Measurements from ENCODE around the gene ACOX1. TPM values are rescaled to one million over a fixed set of nuclear protein-coding genes. Genes with fewer than 3 reads are reported as not detected.

Gene ACOX1
- polyA plus RNA-seq, 3 donors, result 21.6 to 49.7 (median 49.2) TPM

DNA sequence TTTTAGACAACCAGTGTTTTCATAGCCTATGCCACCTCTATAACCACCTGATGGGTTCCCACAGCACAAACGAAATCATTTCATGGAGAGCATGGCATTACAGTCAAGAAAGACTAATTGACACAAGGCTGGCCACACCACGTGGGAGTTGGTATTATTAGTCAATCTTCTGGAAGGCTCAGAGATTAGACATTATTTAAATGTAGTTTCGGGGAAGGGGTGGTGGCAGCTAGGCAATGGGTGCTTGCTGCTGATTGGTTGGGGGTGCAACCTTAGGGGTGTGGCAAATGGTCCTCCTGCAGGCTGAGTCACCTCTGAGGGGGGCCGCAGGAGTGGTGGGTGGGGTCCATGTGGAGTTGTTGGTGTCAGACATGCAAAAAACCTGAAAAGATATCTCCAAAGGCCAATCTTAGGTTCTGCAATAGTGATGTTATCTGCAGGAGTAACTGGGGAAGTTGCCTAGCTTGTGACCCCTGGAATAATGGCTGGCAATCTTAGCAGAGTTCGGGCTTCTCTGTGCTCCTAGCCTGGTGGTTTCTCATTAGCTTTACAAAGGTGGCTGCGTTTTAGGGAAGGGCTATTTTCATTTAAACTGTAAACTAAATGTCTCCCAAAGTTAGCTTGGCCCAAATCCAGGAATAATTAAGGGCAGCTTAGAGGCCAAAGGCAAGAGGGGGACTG, 4.7 kb upstream of the ACOX1 start:
- Histone ChIP-seq H3K36me3 (replicated peaks in 1 of 2; ENCODE audit: control insufficient read depth in 1 of 2, insufficient read depth in 2 of 2, low read length in 2 of 2) (peaks cover 3 to 18% of the 10 kb centered on the region in 2 donors), H3K27me3 (ENCODE audit: control insufficient read depth in 2 of 2, insufficient read depth in 2 of 2, low read length in 2 of 2) (no peaks in the 10 kb centered on the region), H3K4me2 (replicated peaks; ENCODE audit: extremely low read depth, low read length, poor library complexity, severe bottlenecking) (peak overlapping the region; percentile 31), H3K9me3 (replicated peaks in 1 of 2; ENCODE audit: control insufficient read depth in 1 of 2, insufficient read depth in 1 of 2, low read length in 2 of 2) (no peaks in the 10 kb centered on the region), H3K4me3 (replicated peaks in 1 of 3; ENCODE audit: low read depth in 2 of 3, low read length in 3 of 3) (no peak overlapping the region), H2AFZ (ENCODE audit: insufficient read depth, low read depth, low read length, poor library complexity, severe bottlenecking) (no peak overlapping the region), H3K79me2 (ENCODE audit: insufficient read depth, low read length) (peaks cover 25% of the 10 kb centered on the region), H3K4me1 (ENCODE audit: control insufficient read depth in 1 of 2, insufficient read depth in 2 of 2, low read length in 2 of 2) (peaks cover 26 to 28% of the 10 kb centered on the region in 2 donors), H4K20me1 (ENCODE audit: insufficient read depth, low read length) (no peaks in the 10 kb centered on the region), H3K27ac (ENCODE audit: low read depth in 1 of 2, low read length in 2 of 2) (peak overlapping the region in 1 of 2 donors; percentile 66), H3K9ac (ENCODE audit: insufficient read depth, low read length, poor library complexity, severe bottlenecking) (no peak overlapping the region)
- H3K4me3 Mint-ChIP-seq, result no peak overlapping the region
- H3K27me3 Mint-ChIP-seq (ENCODE audit: low read depth in 3 of 3), result no peaks in the 10 kb centered on the region
- peaks cover 25% of the 10 kb centered on the region for H3K4me1 Mint-ChIP-seq
- H3K27ac Mint-ChIP-seq, result peak overlapping the region; percentile 5 to 87 (median 81)
- DNase-seq, result peak; percentile 22 to 49 (median 31)
- 53% methylated on average over 3 of the region's 6 CpGs for WGBS (ENCODE audit: insufficient coverage)
- peaks cover 11 to 15% of the 10 kb centered on the region in 2 donors for H3K36me3 Mint-ChIP-seq
- intact Hi-C loops (cut with micrococcal nuclease), result no loop called here
- TF ChIP-seq CTCF (IDR thresholded peaks at IDR 0.05), result no peak
- H3K9me3 Mint-ChIP-seq, result no peaks in the 10 kb centered on the region

DNA sequence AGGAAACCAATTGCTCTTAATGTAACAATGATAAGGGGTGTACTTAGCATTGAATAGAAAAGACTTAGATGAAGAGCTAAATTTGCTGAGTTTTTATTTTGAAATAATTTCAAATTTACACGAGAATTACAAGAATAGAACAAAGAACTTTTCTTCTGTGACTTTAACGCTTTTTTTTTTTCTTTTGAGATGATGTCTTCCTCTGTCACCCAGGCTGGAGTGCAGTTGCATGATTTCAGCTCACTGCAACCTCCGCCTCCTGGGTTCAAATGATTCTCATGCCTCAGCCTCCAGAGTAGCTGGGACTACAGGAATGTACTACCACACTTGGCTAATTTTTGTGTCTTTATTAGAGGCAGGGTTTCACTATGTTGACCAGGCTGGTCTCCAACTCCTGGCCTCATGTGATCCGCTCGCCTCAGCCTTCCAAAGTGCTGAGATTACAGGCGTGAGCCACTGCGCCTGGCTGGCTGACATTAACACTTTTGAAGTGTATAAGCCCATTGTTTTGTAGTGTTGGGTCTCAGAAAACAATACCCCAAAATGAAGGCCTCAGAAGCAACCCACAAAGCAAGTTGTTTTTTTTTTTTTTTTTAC, 2.2 kb upstream of the ACOX1 start:
- H3K27me3 Mint-ChIP-seq (ENCODE audit: low read depth in 3 of 3), result no peaks in the 10 kb centered on the region
- peaks cover 48% of the 10 kb centered on the region for H3K79me2 ChIP-seq (ENCODE audit: insufficient read depth, low read length)
- H3K4me1 Mint-ChIP-seq, result peaks cover 47% of the 10 kb centered on the region
- H2AFZ ChIP-seq (ENCODE audit: insufficient read depth, low read depth, low read length, poor library complexity, severe bottlenecking), result no peak overlapping the region
- H4K20me1 ChIP-seq (ENCODE audit: insufficient read depth, low read length), result no peaks in the 10 kb centered on the region
- H3K36me3 ChIP-seq (replicated peaks in 1 of 2; ENCODE audit: control insufficient read depth in 1 of 2, insufficient read depth in 2 of 2, low read length in 2 of 2), result peaks cover 4 to 15% of the 10 kb centered on the region in 2 donors
- H3K27ac Mint-ChIP-seq, result peak overlapping the region in 3 of 7 donors; percentile 15 to 57 (median 45)
- H3K9me3 ChIP-seq (replicated peaks in 1 of 2; ENCODE audit: control insufficient read depth in 1 of 2, insufficient read depth in 1 of 2, low read length in 2 of 2), result no peaks in the 10 kb centered on the region
- TF ChIP-seq CTCF (IDR thresholded peaks at IDR 0.05), result no peak
- peaks cover 14 to 24% of the 10 kb centered on the region in 2 donors for H3K36me3 Mint-ChIP-seq
- H3K27ac ChIP-seq (ENCODE audit: low read depth in 1 of 2, low read length in 2 of 2), result no peak overlapping the region
- no peak overlapping the region for H3K4me3 ChIP-seq (replicated peaks in 1 of 3; ENCODE audit: low read depth in 2 of 3, low read length in 3 of 3)
- no peak for DNase-seq
- H3K9me3 Mint-ChIP-seq, result no peaks in the 10 kb centered on the region
- no peak overlapping the region for H3K9ac ChIP-seq (ENCODE audit: insufficient read depth, low read length, poor library complexity, severe bottlenecking)
- no peaks in the 10 kb centered on the region for H3K27me3 ChIP-seq (ENCODE audit: control insufficient read depth in 2 of 2, insufficient read depth in 2 of 2, low read length in 2 of 2)
- peaks cover 47 to 51% of the 10 kb centered on the region in 2 donors for H3K4me1 ChIP-seq (ENCODE audit: control insufficient read depth in 1 of 2, insufficient read depth in 2 of 2, low read length in 2 of 2)
- WGBS (ENCODE audit: insufficient coverage), result 89% methylated on average over 1 of the region's 7 CpGs
- no peak overlapping the region for H3K4me3 Mint-ChIP-seq
- intact Hi-C loops (cut with micrococcal nuclease), result no loop called here
- no peak overlapping the region for H3K4me2 ChIP-seq (replicated peaks; ENCODE audit: extremely low read depth, low read length, poor library complexity, severe bottlenecking)
